Measurements from ENCODE around the gene VPS51. TPM values are rescaled to one million over a fixed set of nuclear protein-coding genes. Genes with fewer than 3 reads are reported as not detected.
A peak's percentile ranks its signal among the peaks of the same experiment; 100 is the strongest.

VPS51 gene
- total RNA-seq, 1 donor from 2014 or later: 203 TPM

DNA sequence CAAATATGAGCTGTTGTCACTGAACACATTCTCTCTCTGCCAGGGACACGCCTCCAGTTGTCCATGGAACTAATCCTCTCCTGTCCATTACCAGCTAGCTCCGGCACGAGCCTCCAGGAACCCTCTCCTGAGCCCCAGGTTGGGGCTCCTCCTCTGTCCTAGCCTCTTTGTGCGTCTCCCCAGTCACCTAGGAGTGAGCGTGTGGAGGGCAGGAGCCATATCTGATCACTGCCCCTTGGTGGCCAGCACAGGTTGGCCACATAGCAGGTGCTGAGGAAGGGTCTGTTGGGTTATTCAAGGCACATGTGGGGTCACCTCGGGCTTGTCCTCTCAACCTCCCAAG is 35.9 kb downstream of the VPS51 start:
- Histone ChIP-seq H3K27me3 (ENCODE audit: control insufficient read depth, insufficient read depth, low read length) (no peaks in the 10 kb centered on the region), H3K4me3 (ENCODE audit: low read depth, low read length) (no peak overlapping the region), H3K36me3 (ENCODE audit: control insufficient read depth, insufficient read depth, low read length) (peaks cover 41% of the 10 kb centered on the region)
- no peak for DNase-seq (ENCODE audit: low read depth)
- no peak for TF ChIP-seq CTCF (IDR thresholded peaks at IDR 0.05; ENCODE audit: insufficient read depth, low read length, severe bottlenecking)
- FAIRE-seq: no peak

DNA sequence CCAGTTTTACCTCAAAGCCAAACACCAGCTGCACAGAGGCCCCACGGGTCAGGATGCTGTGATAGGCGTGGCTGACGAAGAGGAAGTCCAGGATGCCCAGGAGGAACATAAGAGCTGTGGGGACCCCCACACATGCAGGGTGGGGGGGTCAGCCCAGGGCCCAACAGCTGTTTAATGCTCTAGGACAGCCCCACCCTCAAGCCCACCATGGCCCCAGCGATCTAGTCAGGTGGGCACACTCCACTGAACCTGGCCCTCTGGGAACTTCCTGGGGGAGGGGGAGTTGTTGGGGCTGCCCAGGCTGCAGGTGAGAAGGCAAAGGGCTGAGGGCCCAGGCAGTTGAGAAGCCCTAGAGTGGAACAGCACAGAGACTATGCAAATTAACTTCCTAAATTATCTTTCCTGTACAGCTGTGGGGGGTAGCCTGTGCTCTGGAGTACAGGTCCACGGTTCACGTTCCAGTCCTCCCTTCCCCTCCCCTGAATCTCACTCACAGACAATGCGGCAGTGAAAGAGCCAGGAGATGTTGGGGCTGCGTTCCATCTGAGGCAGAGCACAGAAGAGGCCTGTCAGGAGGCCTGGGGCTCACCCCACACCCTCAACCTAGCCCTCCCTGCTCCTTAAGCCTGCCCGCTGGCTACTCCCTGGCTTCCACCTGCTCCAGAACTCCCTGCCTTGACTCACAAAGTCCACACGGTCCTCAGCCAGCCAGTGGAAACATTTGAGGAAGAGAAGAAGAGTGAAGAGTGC is 36.4 kb downstream of the VPS51 start:
- no peak for TF ChIP-seq CTCF (IDR thresholded peaks at IDR 0.05; ENCODE audit: insufficient read depth, low read length, severe bottlenecking)
- Histone ChIP-seq H3K4me3 (ENCODE audit: low read depth, low read length) (no peak overlapping the region), H3K27me3 (ENCODE audit: control insufficient read depth, insufficient read depth, low read length) (no peaks in the 10 kb centered on the region), H3K36me3 (ENCODE audit: control insufficient read depth, insufficient read depth, low read length) (peaks cover 40% of the 10 kb centered on the region)
- FAIRE-seq (no peak), DNase-seq (ENCODE audit: low read depth) (no peak)

- Histone ChIP-seq H3K36me3 (ENCODE audit: control insufficient read depth, insufficient read depth, low read length) (peaks cover 37% of the 10 kb centered on the region), H3K4me3 (ENCODE audit: low read depth, low read length) (peak overlapping the region; percentile 83), H3K27me3 (ENCODE audit: control insufficient read depth, insufficient read depth, low read length) (no peaks in the 10 kb centered on the region)
- no peak for FAIRE-seq
- peak; percentile 62 for DNase-seq (ENCODE audit: low read depth)
- TF ChIP-seq CTCF (IDR thresholded peaks at IDR 0.05; ENCODE audit: insufficient read depth, low read length, severe bottlenecking): no peak
Measured at GRCh38 chr11:65132988-65133700, 37.1 kb downstream of the VPS51 start.

DNA sequence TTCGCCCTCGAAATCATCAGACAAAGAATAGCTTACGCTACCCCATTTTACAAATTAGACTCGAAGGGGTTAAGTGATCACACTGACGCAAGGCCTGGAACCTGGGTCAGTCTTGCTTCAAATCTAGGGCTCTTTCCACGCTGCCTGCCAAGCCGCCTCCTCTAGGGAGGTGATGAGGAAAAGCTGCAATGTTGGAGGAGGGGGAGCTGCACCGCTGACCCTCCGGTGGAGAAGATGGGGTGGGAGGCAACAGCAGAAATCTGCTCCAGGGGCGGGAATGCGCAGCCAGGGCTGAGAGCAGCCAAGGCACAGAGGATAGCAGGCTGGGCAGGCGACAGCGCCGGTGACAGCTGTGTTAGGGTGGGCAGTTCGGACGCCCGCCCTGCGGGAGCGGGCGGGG is 37.7 kb downstream of the VPS51 start:
- TF ChIP-seq CTCF (IDR thresholded peaks at IDR 0.05; ENCODE audit: insufficient read depth, low read length, severe bottlenecking): no peak
- DNase-seq (ENCODE audit: low read depth): no peak
- Histone ChIP-seq H3K36me3 (ENCODE audit: control insufficient read depth, insufficient read depth, low read length) (peaks cover 32% of the 10 kb centered on the region), H3K27me3 (ENCODE audit: control insufficient read depth, insufficient read depth, low read length) (no peaks in the 10 kb centered on the region), H3K4me3 (ENCODE audit: low read depth, low read length) (peak overlapping the region; percentile 83)
- FAIRE-seq: no peak

GRCh38 chr11:65134240-65134951 is 38.4 kb downstream of the VPS51 start, which contains the start of gene SYVN1:
Gene SYVN1, minus strand, starts transcription at chr11:65134519. Its CDS starts 918 bp downstream, at chr11:65133601.
- Histone ChIP-seq H3K27me3 (ENCODE audit: control insufficient read depth, insufficient read depth, low read length) (no peaks in the 10 kb centered on the region), H3K4me3 (ENCODE audit: low read depth, low read length) (peak within 1 kb of the TSS; percentile 83), H3K36me3 (ENCODE audit: control insufficient read depth, insufficient read depth, low read length) (peaks cover 30% of the 10 kb centered on the region)
- DNase-seq (ENCODE audit: low read depth): peak; percentile 71
- no peak for TF ChIP-seq CTCF (IDR thresholded peaks at IDR 0.05; ENCODE audit: insufficient read depth, low read length, severe bottlenecking)
- no peak for FAIRE-seq

Measured in bronchial epithelial cell (primary cell).